Glutamatergic neuron (in vitro differentiated cells): ENCODE data around the gene GRIK4. TPM values are rescaled to one million over a fixed set of nuclear protein-coding genes. Genes with fewer than 3 reads are reported as not detected.

Experiments
- DNase-seq: peaks from one replicate; pipeline ENCODE4 v3.0.0; 2022
- H3K27ac Mint-ChIP-seq: one replicate; pipeline ENCODE4 v1.8.0; 2020; ENCODE audit warnings: mild to moderate bottlenecking, mixed read lengths, inconsistent platforms; ENCODE audit not compliant: unreplicated experiment
- H3K27me3 Mint-ChIP-seq: one replicate; pipeline ENCODE4 v1.8.0; 2020; ENCODE audit warnings: mild to moderate bottlenecking, moderate library complexity, mixed read lengths, inconsistent platforms; ENCODE audit not compliant: unreplicated experiment
- H3K36me3 Mint-ChIP-seq: one replicate; pipeline ENCODE4 v1.8.0; 2020; ENCODE audit warnings: mild to moderate bottlenecking, mixed read lengths, inconsistent platforms; ENCODE audit not compliant: unreplicated experiment
- H3K4me1 Mint-ChIP-seq: one replicate; pipeline ENCODE4 v1.8.0; 2020; ENCODE audit warnings: mild to moderate bottlenecking, low read depth, mixed read lengths, inconsistent platforms; ENCODE audit not compliant: unreplicated experiment
- H3K4me3 Mint-ChIP-seq: one replicate; pipeline ENCODE4 v1.8.0; 2020; ENCODE audit warnings: mild to moderate bottlenecking, mixed read lengths, inconsistent platforms; ENCODE audit not compliant: unreplicated experiment
- H3K9me3 Mint-ChIP-seq: one replicate; pipeline ENCODE4 v1.8.0; 2020; ENCODE audit warnings: mild to moderate bottlenecking, moderate library complexity, mixed read lengths, inconsistent platforms; ENCODE audit not compliant: unreplicated experiment
- CTCF ChIP-seq: fragments of 200-600 bp; sonication (generic); IDR thresholded peaks from one replicate; pipeline ENCODE4 v1.5.0; 2021; ENCODE audit not compliant: partially characterized antibody, unreplicated experiment
- total RNA-seq: library from RNA; stranded (reverse); fragmentation: NEBNext Ultra II Directional; extraction: Animal tissue kit (Norgen Biotek cat#: 25700); gene quantifications from one replicate; pipeline ENCODE4 v1.2.1, GENCODE V29; 2021; ENCODE audit not compliant: unreplicated experiment

GRIK4 gene
- total RNA-seq, 1 donor from 2014 or later: 3.6 TPM

- TF ChIP-seq CTCF: no peak
- DNase-seq: no peak
- no peaks in the 10 kb centered on the region for H3K36me3 Mint-ChIP-seq
- no peak overlapping the region for H3K4me3 Mint-ChIP-seq
- peaks cover 50% of the 10 kb centered on the region for H3K4me1 Mint-ChIP-seq
- H3K9me3 Mint-ChIP-seq: peaks cover 21% of the 10 kb centered on the region
- no peak overlapping the region for H3K27ac Mint-ChIP-seq
- peaks cover 32% of the 10 kb centered on the region for H3K27me3 Mint-ChIP-seq
Measured at GRCh38 chr11:120551191-120551590, 39.6 kb downstream of the GRIK4 start.

GRCh38 chr11:120554766-120555432 lies 43.4 kb downstream of the GRIK4 start:
- peak overlapping the region; percentile 56 for H3K27ac Mint-ChIP-seq
- H3K4me1 Mint-ChIP-seq: peaks cover 31% of the 10 kb centered on the region
- H3K27me3 Mint-ChIP-seq: peaks cover 15% of the 10 kb centered on the region
- no peak for TF ChIP-seq CTCF
- peaks cover 10% of the 10 kb centered on the region for H3K9me3 Mint-ChIP-seq
- no peaks in the 10 kb centered on the region for H3K36me3 Mint-ChIP-seq
- peak overlapping the region; percentile 54 for H3K4me3 Mint-ChIP-seq
- peak; percentile 38 for DNase-seq

DNA sequence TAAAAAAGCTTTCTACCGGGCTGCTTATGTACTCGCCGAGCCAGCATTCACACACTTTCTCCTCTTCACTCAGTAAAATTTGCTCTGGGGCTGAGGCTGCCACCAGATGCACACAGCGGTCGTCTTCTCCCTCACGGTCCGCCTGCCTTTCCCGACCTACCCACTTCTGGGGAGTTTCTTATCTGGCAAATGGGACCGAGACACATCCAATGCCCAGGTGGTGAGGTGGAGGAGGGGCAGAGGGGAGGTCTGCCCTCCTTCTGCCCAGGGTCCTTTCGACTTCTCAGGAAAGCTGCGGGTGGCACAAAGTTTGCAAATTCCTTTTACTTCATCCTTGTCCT lies 43.9 kb downstream of the GRIK4 start:
- peaks cover 30% of the 10 kb centered on the region for H3K4me1 Mint-ChIP-seq
- H3K36me3 Mint-ChIP-seq: no peaks in the 10 kb centered on the region
- H3K4me3 Mint-ChIP-seq: peak overlapping the region; percentile 54
- DNase-seq: no peak
- H3K27ac Mint-ChIP-seq: peak overlapping the region; percentile 56
- TF ChIP-seq CTCF: no peak
- H3K27me3 Mint-ChIP-seq: peaks cover 15% of the 10 kb centered on the region
- peaks cover 10% of the 10 kb centered on the region for H3K9me3 Mint-ChIP-seq

DNA sequence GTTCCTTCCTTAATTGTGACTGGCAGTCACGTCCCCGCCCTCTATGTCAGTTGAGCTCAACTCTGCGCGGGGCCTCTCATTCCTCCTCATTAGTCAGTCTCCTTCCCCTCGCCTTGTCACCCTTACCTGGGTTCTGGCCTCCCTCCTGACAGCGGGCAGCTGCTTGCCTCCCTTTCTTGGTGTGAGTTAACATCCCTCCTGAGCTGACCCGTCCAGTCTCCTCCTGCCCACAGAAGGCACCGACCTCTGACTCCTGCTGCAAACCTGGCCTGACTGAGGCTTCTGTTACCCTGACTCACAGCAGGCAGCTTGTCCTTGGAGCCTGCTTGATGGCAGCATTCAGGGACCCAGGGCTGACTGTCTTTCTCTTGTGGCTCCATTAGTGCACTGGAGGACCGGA lies 45.2 kb downstream of the GRIK4 start:
- Mint-ChIP-seq H3K4me1 (peaks cover 32% of the 10 kb centered on the region), H3K9me3 (peaks cover 8% of the 10 kb centered on the region), H3K27ac (peak overlapping the region; percentile 67), H3K4me3 (peak overlapping the region; percentile 16), H3K36me3 (no peaks in the 10 kb centered on the region), H3K27me3 (peaks cover 12% of the 10 kb centered on the region)
- TF ChIP-seq CTCF: no peak
- DNase-seq: peak; percentile 41

- peaks cover 8% of the 10 kb centered on the region for H3K9me3 Mint-ChIP-seq
- H3K4me1 Mint-ChIP-seq: peaks cover 43% of the 10 kb centered on the region
- no peak overlapping the region for H3K4me3 Mint-ChIP-seq
- no peak for TF ChIP-seq CTCF
- H3K36me3 Mint-ChIP-seq: no peaks in the 10 kb centered on the region
- peaks cover 15% of the 10 kb centered on the region for H3K27me3 Mint-ChIP-seq
- DNase-seq: no peak
- no peak overlapping the region for H3K27ac Mint-ChIP-seq
Measured at GRCh38 chr11:120558744-120559431, 47.3 kb downstream of the GRIK4 start.
